Forelimb muscle (tissue), 1 donor: ENCODE results near the gene HTR1A. TPM values are rescaled to one million over a fixed set of nuclear protein-coding genes. Genes with fewer than 3 reads are reported as not detected.

Source experiments
- DNase-seq: peaks from one replicate; pipeline ENCODE4 v3.0.0-alpha.2; 2013; ENCODE audit warnings: low read depth
- polyA plus RNA-seq: library from polyadenylated mRNA; unstranded; fragments of 120-200 nt; gene quantifications from one replicate; pipeline ENCODE4 v1.2.1, GENCODE V29; 2013; ENCODE audit not compliant: insufficient read length

HTR1A gene
- not detected for polyA plus RNA-seq

GRCh38 chr5:63962279-63962678 is at the start of gene HTR1A:
Gene HTR1A, minus strand, starts transcription at chr5:63962445. Its CDS starts 726 bp downstream, at chr5:63961719.
- no peak for DNase-seq

DNA sequence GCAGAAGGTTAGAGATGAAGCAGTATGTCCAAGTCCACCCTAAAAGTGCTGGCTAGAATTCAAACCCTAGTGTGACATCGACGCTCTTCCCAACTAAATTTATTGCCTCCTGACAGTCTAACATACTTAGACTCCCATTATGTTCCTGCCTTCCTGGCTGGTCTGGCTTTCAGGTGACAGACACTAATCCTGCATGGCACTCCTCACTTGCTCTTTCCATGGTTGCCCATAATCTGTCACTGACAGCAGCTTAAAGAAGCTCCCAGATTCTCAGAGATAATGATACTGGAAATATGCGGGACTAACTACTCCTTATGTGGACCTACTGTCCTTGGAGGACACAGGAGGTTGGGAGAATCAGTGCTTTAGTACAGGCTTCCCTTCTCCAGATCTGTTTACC is 41.7 kb upstream of the HTR1A start:
- no peak for DNase-seq

DNA sequence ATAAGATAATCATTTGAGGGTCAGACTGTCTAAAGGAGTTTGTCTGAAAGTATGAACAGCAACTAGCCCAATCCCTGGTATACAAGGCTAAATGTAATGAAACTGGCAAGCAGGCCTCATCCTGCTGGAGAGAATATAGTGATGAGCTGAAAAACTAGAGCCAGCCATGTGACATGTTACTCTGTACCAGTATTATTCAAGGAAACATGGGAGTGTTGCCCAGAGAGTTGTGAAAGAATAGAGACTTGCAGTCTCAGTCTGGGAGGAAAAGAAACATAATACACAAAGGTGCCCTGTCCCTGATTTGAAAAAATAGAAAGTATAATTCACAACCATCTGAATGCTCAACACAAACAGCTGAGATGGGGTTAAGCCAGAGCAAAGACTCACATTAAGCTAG is 37.9 kb upstream of the HTR1A start:
- DNase-seq, result no peak

DNA sequence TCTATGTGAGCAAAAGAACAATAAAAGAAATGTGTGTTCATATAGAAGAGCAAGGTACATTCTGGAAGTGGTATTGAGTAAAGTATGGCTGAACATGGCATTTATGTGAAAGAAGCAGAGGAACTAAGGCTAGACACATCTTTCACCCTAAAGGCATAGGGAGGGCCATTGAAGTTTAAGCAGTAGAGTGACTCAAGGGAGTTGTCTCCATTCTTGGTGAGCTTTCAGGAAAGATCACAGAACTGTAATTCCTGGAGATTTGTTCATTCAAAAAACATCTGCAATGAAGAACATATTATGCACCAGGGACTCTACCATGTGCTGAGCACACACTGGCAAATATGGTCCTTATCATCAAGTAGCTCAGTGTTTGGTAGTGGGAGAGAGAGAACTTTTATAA is 24.8 kb upstream of the HTR1A start:
- no peak for DNase-seq

DNA sequence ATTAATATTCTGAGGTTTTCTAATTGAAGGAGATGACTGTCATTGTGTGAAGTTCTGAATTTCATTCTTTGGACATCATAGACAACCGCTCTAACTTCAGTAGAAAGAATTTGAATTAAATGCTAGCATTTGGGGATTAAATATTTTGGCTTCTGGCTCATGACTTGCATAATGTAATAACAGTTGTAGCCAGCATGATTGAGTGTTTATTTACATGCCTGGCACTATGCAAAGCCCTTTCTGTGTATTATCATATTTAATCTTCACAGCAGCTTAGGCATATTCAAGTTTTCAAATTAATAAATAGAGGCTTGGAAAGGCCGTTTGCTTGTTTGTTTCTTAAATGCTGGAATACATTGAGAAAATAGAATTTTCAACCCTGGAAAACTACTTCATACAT is 19.6 kb upstream of the HTR1A start:
- DNase-seq, result no peak

DNA sequence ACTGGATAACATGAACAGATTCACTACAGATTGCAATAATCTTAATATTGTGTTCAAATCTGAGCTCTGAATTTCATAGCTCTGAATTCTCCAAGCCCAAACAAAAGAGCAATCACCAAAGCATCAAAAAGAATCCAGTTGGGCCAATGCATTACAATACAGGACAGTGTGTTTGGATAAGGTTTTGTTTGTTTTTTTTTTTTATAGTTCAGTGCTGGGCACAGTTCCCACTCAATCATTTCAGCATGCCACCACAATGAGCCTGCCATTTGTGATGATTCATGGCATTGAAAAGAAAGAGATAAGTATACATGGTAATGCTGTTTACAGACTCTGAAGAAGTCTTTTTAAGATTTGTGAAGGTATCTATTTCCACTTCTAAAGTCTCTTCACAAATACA is 1.7 kb upstream of the HTR1A start:
- no peak for DNase-seq

DNA sequence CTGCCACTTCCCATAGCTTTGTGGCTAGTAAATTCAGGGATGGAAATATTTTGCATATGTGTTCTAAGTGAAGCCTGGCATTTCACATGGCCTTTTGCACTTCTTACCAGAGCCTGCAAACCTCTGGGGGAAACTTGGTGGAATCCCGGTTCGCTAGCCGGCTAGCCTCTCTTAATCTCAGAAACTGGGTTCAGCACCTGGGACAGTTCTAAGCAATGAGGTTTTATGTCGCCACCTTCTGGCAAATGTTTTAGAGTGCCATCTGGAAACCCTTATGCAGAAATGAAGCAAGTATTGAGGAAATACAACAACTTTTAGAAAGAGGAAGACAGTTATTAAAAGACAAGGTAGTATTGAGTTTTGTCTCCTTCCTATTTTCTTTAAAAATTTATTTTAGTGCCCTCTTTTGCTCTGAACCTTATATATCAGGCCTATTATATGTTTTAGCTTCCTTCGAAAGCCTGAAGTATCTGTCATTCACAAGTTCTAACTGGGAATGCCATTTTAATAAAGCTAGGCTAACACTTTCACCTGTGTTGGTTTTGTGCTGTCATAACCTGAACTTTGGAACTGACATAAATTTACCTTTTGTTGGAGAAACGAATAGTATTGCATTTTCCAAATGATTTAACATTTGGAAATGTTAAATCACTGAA is 963 bp upstream of the HTR1A start:
- DNase-seq, result peak; percentile 36

DNA sequence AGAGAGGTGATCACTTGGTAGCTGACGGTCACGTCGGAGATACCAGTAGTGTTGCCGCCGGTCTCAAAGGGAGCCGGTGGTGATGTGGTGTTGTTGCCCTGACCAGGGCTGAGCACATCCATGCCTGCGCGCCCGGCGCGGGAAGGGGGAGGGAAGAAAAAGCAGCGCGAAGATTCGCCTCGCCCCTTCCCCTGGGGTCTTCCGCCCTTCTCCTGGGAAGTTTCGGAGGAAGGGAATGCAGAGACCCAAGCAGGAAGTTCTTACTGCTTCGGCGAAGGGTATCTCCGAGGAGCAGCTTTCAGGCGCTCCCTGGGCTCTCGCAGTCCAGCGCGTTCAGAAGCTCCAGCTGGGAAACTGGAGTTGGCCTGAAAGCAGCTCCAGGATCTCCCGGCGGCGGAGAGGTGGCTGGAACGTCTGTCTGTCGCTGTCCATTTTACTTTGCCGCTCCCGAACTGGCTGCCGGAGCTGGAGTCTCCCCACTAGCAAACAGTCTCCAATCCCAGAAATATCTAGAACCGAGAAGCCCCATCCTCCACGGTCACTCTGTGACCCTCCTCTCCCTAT is 565 bp downstream of the HTR1A start:
- no peak for DNase-seq

GRCh38 chr5:63961125-63961597 is 1.1 kb downstream of the HTR1A start:
- no peak for DNase-seq

- DNase-seq, result no peak
These were observed 1.6 kb downstream of the HTR1A start for GRCh38 chr5:63960646-63961045.

- no peak for DNase-seq
These were observed 2.9 kb downstream of the HTR1A start for GRCh38 chr5:63959177-63959982.

DNA sequence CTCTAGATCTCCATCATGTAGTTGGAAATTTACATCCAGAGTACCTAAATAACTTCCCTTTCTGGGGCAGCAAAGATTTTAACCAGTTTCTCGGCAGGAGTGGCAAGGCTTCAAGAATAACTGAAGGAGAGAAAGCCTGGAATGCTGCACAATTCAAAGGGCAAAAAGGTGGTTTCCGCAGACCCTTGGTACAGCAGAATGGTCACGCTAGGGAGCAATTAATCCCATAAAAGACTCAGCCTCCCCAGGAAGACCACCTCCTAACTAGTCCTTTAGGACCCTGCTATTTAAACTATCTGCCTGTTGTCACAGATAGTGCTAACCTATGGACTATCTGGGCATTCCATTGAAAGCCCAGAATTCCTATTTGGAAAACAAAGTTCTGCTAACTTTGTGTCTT is 3.6 kb downstream of the HTR1A start:
- no peak for DNase-seq

DNA sequence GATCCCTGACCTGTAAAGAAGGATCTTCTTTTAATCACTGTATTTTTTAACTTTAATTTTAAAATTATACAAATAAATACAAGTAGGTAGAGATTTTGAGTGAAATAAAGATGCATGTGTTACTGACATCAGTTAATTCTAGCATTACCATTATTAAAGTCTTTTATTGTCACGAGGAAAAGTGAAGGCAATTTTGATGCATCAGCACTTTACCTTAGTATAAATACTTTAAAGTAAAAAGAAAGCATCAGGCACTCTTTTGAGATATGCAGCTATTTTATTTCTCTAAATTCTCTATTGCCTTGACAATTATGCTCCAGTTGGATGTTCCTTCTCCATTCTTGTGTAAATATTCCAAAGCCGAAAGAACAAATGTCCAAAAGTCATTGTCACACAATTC is 4.6 kb downstream of the HTR1A start:
- DNase-seq, result no peak

DNA sequence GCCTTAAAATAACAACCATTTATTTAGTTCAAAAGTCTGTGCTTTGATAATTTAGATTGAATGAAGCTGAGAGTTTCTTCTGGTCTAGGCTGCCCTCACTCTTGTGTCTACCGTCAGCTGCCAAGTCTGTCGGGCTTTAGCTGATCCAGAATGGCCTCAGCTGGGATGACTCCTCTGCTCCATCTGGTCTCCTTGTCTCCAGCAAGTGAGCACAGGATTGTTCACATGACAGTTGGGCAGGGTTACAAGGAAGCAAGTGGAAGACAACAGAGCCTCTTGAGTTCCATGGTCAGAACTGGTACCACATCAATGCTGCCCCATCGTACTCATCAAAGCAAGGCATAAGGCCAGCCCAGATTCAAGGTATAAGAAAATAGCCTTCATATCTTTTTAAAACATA is 9.0 kb downstream of the HTR1A start:
- no peak for DNase-seq

GRCh38 chr5:63935103-63935502 is 27.1 kb downstream of the HTR1A start:
- no peak for DNase-seq

DNA sequence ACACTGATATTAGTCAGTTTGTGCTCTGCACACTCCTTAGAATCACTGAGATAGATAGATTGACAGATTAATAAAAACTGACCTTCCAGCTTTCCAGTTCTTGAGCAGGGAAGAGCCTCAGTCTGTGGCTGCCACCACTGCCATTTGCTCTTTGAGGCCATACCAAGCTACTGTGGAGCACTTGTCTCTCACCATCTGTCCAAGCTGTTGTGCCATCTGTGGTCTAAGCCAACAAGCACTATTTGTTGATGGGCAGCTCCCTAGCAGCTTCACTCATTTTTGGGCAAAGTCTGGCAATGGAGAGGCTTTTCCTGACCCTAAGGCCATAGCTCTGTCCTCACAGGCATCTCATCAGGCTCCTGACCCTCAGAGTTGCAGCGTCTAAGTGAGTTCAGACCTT is 30.4 kb downstream of the HTR1A start:
- DNase-seq, result no peak

- no peak for DNase-seq
These were observed 33.8 kb downstream of the HTR1A start for GRCh38 chr5:63928451-63928850.

DNA sequence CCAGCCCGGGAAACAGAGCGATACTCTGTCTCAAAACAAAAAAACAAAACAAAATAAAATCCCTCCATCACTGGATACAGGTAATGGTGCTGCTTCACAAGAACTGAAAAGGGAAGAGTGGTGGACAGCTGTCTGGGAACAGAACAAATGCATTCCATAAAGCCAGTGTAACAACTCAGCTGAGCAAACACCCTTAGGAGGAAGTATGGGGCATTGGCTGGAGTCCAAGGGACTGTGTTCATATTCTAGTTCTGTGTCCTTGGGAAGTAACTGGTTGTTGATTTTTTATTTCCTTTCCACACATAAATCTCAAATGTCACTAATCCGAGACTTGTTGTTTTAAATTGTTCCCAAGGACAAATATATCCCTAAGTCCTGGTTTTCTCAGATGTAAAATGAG is 38.3 kb downstream of the HTR1A start:
- no peak for DNase-seq

DNA sequence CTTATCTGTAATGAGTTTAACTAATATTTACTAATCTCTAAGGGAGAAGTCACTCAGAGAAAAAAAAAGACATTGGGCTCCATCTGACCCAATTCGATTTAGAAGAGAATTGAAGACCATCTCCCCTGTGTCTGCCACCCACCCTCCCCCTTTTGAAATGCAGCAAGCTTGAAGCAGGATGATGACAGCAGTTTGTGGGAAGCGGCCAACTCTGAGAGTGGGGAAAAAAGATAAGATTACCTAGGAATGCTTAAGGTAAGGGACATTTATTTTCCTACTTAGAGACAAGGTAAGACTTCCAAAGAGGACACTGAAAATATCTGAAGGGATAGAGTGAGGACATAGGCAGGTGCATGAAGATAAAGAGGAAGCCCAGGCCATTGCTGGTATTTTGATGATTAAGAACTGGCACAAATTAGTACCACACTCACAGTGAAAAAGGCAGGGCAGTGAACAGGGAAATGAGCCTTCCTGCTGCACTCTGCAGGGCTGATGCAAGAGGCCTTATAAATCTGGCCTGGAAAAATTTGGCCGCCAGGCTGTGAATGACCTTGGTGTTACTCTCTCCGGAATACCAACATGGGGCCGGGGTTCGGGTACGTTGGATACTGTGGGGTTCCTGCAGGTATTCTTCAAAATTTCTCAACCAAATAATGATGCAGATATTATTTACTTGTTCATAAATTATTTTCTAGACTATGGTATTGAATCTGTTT is 42.3 kb downstream of the HTR1A start:
- DNase-seq, result no peak

- no peak for DNase-seq
These were observed 45.5 kb downstream of the HTR1A start for GRCh38 chr5:63916786-63917185.

DNA sequence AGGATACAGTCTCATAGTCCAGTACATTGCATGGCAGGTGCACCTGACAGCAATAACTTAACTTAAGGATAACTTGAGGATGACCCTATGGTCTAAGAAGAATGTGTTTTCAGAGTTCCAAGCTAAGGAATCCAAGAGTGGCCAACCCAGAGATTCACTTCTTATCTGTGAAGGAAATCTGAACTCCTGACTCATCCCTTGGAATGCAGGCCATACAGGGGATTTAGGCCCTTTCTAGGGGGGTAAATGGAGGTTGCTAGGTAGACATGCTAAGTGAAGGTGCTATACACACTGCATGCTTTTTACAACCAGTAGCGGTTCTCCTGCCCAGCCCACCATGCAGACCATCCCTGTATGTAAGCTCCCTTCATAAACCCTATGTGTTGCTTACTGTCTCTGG is 50.4 kb downstream of the HTR1A start:
- no peak for DNase-seq
